K562 (cell line): ENCODE data around the gene SEMA6B. TPM values are rescaled to one million over a fixed set of nuclear protein-coding genes. Genes with fewer than 3 reads are reported as not detected.

ENCODE experiments used
- ARID1B ChIP-seq: fragments of 450-650 bp; IDR thresholded peaks from 2 replicates; pipeline ENCODE4 v1.6.1; 2016; ENCODE audit warnings: antibody characterized with exemption, mild to moderate bottlenecking, inconsistent platforms
- ETV1 ChIP-seq: fragments of 450-650 bp; conservative IDR thresholded peaks from 2 replicates; pipeline ENCODE4 v1.6.1; 2016; ENCODE audit warnings: missing genetic modification characterization, control low read depth, low read depth, missing compliant biosample characterization
- MTA3 ChIP-seq: fragments of 450-650 bp; formaldehyde crosslinking; IDR thresholded peaks from 2 replicates; pipeline ENCODE4 v1.6.1; 2017; ENCODE audit warnings: mild to moderate bottlenecking, borderline replicate concordance
- NFIC ChIP-seq: fragments of 450-650 bp; IDR thresholded peaks from 2 replicates; pipeline ENCODE4 v1.6.1; 2017; ENCODE audit warnings: mild to moderate bottlenecking, inconsistent platforms
- POLR2B ChIP-seq: fragments of 450-650 bp; IDR thresholded peaks from 2 replicates; pipeline ENCODE4 v1.6.1; 2018; ENCODE audit warnings: low read depth; ENCODE audit not compliant: partially characterized antibody
- SMC3 ChIP-seq: conservative IDR thresholded peaks from 2 replicates; pipeline ENCODE4 v1.6.1; 2011; ENCODE audit warnings: low read depth, low read length, improper control_type of control experiment; ENCODE audit not compliant: insufficient read depth
- ZFX ChIP-seq: sonication (generic); formaldehyde crosslinking; IDR thresholded peaks from 2 replicates; pipeline ENCODE4 v1.8.0; 2022; ENCODE audit warnings: mild to moderate bottlenecking, missing genetic modification reagents, moderate library complexity
- polyA plus RNA-seq, 8 experiments: library from polyadenylated mRNA; depleted of rRNA in 4 of 8; stranded (reverse) in 5 of 8; unstranded in 3 of 8; fragments of >200 nt; fragmentation: Nextera tagmentation in 2 of 8; fragmentation: Illumina TruSeq in 1 of 8; extraction: Ambion mirVana in 2 of 8; extraction: Trizol in 1 of 8; gene quantifications; 2 replicates each; pipeline versions ENCODE4 v1.2.1 to v1.2.3, GENCODE V29; 2011 to 2014; ENCODE audit warnings: inconsistent platforms in 1 of 8, missing spikeins in 1 of 8
- total RNA-seq, 7 experiments: library from RNA; depleted of rRNA in 6 of 7; stranded (reverse); fragments of >200 nt in 6 of 7; fragmentation: Illumina TruSeq in 2 of 7; extraction: Trizol in 2 of 7; gene quantifications; 2 replicates each; pipeline versions ENCODE4 v1.2.1 to v1.2.3, GENCODE V29; 2011 to 2021; ENCODE audit warnings: low replicate concordance in 1 of 7
- TF ChIP-seq, protein P1 (sequence below), 3 experiments: IDR thresholded peaks in 2 of 3; conservative IDR thresholded peaks in 1 of 3; 2 replicates each; pipeline ENCODE4 v1.5.1; 2011 to 2012; ENCODE audit warnings: low read length in 3 of 3, mild to moderate bottlenecking in 3 of 3, control low read depth in 2 of 3, improper control_type of control experiment in 1 of 3, inconsistent platforms in 1 of 3, low read depth in 1 of 3, mixed read lengths in 1 of 3, moderate library complexity in 1 of 3; ENCODE audit not compliant: insufficient read depth in 2 of 3
- TF ChIP-seq, protein P2 (sequence below): fragments of 250-450 bp; sonication (Bioruptor Pico); IDR thresholded peaks from 2 replicates; pipeline ENCODE4 v1.9.0; 2021; ENCODE audit warnings: mild to moderate bottlenecking, inconsistent platforms

The SEMA6B gene
- total and polyA plus RNA-seq, 9 of the 15 experiments (the other 6 are each of a cell fraction or from before 2014, with no cell fraction given) = 0.65 to 4.6 (median 2.5) TPM; not detected in 2

- TF ChIP-seq, protein P1, sequence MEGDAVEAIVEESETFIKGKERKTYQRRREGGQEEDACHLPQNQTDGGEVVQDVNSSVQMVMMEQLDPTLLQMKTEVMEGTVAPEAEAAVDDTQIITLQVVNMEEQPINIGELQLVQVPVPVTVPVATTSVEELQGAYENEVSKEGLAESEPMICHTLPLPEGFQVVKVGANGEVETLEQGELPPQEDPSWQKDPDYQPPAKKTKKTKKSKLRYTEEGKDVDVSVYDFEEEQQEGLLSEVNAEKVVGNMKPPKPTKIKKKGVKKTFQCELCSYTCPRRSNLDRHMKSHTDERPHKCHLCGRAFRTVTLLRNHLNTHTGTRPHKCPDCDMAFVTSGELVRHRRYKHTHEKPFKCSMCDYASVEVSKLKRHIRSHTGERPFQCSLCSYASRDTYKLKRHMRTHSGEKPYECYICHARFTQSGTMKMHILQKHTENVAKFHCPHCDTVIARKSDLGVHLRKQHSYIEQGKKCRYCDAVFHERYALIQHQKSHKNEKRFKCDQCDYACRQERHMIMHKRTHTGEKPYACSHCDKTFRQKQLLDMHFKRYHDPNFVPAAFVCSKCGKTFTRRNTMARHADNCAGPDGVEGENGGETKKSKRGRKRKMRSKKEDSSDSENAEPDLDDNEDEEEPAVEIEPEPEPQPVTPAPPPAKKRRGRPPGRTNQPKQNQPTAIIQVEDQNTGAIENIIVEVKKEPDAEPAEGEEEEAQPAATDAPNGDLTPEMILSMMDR (IDR thresholded peaks at IDR 0.05 in 2 of 3, conservative IDR thresholded peaks at IDR 0.05 in 1 of 3; ENCODE audit: insufficient read depth in 2 of 3, low read depth in 1 of 3, low read length in 3 of 3) = peak; percentile 87 to 92 (median 89)
- TF ChIP-seq ETV1 (0 out of 2 replicates have a peak, but pooled peaks have one; percentile 17), ARID1B (no peak), NFIC (peak; percentile 80), MTA3 (0 out of 2 replicates have a peak, but pooled peaks have one; percentile 31), ZFX (CRISPR knock-in tag) (peak; percentile 36), POLR2B (no peak), SMC3 (peak; percentile 48)
- TF ChIP-seq, protein P2, sequence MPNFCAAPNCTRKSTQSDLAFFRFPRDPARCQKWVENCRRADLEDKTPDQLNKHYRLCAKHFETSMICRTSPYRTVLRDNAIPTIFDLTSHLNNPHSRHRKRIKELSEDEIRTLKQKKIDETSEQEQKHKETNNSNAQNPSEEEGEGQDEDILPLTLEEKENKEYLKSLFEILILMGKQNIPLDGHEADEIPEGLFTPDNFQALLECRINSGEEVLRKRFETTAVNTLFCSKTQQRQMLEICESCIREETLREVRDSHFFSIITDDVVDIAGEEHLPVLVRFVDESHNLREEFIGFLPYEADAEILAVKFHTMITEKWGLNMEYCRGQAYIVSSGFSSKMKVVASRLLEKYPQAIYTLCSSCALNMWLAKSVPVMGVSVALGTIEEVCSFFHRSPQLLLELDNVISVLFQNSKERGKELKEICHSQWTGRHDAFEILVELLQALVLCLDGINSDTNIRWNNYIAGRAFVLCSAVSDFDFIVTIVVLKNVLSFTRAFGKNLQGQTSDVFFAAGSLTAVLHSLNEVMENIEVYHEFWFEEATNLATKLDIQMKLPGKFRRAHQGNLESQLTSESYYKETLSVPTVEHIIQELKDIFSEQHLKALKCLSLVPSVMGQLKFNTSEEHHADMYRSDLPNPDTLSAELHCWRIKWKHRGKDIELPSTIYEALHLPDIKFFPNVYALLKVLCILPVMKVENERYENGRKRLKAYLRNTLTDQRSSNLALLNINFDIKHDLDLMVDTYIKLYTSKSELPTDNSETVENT (CRISPR knock-in tag) = no peak
These were observed 36.0 kb downstream of the SEMA6B start (continued) for GRCh38 chr19:4523306-4524110.
